Stimulated activated CD8-positive, alpha-beta memory T cell treated with anti-CD3 and anti-CD28 coated beads, Interleukin-12 subunit alpha, Interleukin-12 subunit beta, amount 100 ng/mL, for 1 hour (primary cell): ENCODE results near the gene MXD4.

ENCODE experiments used
- DNase-seq: peaks from one replicate; pipeline ENCODE4 v3.0.0-alpha.2; 2020; ENCODE audit warnings: low read depth

MXD4 gene

DNA sequence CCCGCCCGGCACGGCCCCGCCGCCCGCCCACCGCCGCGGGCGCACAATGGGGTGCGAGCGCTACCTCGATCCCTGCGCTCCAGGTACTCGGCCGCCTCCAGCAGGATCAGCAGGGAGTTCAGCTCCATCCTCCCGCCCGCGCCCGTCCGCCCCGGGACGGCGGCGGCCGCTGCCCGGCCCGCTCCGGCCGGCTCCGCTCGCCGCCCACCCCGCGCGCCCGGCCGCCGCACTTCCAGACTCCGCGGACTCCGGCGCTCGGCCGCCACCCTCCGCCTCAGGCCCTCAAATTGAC lies at the start of gene MXD4:
Gene MXD4 (minus strand): TSS at position 257 of the 292 bp plus-strand sequence. CDS start 129 bp downstream, at position 128.
- DNase-seq, result no peak

- DNase-seq, result no peak
Measured at GRCh38 chr4:2306773-2307410, 45.0 kb upstream of the MXD4 start.

DNA sequence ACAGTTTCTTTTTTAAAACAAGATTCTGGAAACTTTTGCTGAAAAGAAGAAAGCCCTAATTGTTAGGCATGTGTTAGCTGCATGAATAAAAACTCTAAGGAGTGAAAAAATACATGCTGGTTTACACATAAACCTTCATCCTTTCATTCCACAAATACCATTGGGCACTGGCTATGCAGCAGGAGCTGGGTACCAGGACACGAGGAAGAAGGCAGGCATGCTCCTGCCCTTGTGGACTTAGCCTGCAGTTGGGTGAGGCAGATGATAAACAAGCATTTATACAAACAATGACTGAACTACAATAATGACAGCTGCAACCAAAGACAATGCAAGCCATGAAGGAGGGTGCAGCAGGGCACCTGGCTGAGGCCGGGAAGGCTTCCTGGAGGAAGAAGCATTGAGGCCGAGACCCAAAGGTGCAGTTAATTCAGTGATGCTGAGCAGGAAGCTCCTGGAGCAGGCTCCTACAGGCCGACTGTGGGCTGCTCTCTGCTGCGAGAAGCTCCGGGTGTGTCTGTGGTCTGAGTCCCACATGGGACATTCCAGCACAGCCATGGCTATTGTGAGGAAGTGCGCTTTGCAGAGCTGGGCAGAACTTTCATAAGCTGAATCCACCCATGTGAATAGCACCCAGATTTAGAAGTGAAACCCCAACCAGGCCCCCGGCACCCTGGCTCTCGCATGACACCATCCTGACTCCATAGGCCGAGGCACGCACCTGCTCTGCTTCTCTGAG lies 44.0 kb upstream of the MXD4 start:
- DNase-seq, result no peak

DNA sequence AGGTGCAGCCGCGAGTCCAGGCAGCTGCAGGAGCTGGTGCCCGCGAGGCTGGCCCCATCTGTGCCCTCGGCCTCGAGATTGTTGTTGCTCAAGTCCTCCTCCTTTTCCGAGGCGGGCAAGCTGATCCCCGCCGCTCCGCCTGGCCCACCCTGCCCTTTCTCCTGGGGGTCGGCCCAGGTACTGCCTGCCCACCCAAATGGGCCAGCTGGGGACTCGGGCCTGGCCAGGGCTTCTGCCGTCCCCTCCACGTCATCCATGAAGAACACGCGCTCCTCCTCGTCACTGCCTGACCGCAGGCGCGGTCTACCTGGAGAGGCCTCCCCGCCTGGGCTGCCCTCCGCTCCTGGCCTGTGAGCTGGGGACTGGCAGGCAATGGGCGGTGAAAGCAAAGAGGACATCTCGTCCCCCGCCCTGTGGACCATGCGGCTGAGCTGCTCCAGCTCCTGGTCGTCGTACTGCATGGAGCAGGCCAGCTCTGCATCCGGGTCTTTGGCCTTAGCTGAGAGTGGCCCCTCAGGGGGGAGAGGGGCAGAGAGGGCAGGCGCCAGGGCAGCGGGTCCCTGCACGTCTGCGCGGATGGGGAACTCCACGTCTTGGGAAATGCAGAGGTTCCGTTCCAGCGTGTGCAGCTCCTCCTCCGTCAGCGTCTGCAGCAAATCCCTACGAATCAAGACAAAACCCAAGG lies 43.1 kb upstream of the MXD4 start:
- no peak for DNase-seq

GRCh38 chr4:2304321-2304876 lies 42.5 kb upstream of the MXD4 start:
- DNase-seq, result no peak

- no peak for DNase-seq
Measured at GRCh38 chr4:2303686-2304320, 41.9 kb upstream of the MXD4 start.

DNA sequence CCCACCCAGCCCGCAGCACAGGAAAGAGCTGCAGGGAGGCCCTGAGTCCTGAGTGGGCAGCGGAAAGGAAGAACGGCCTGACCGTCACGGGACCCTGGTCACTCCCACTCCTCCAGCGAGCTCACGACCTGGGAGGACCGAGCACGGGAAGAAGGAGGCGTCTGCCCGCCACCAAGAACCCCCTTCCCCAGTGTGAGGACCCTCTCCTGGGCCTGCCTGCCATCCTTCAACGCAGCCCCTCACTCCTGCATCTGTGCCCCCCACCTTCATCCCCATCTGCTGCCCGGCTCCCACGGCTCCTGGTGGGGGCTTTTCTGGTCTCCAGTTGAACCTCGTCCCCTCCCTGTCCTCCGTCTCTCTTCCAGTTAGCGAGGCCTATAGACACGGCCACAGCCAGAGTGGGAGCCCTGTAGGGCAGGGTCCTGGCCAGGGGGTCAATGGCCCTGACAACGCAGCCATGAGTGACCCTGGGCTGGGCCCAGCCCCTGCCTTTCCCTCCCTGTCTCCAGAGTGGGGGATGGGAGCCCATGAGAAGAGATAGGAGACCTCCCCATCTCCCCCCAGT lies 41.3 kb upstream of the MXD4 start:
- DNase-seq, result no peak

DNA sequence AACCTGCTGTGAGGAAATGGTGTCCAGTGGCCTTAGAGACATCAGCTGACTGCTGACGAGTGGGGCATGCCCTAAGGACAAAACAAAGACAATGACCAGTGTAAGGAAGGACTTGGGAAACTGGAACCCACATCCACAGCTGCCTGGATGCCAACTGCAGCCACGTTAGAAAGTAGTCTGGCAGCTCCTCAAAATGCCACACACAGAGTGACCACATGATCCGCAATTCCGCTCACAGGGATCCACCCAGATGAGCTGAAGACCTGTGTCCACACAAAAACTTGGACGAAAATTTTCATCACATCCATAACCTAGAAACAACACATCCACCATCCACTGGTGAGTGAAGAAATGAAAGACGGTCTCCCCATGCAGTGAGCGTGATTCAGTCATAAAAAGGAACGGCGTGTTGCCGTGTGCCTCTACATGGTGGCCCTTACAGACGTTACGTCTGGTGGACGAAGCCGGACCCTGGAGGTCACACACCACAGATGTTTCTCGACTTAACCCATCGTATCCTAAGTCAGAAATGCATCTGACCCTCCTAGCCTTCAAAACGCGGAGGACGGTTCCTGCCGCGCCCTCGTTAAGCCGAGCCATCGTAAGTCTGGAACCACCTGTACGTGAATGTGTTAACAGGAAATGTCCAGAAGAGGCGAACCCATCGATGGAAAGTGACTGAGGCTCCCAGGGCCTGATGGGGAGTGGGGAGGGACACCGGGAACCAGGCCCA lies 40.6 kb upstream of the MXD4 start:
- no peak for DNase-seq

- no peak for DNase-seq
Measured at GRCh38 chr4:2301806-2302205, 39.9 kb upstream of the MXD4 start.

- DNase-seq, result no peak
Measured at GRCh38 chr4:2301225-2301642, 39.3 kb upstream of the MXD4 start.

DNA sequence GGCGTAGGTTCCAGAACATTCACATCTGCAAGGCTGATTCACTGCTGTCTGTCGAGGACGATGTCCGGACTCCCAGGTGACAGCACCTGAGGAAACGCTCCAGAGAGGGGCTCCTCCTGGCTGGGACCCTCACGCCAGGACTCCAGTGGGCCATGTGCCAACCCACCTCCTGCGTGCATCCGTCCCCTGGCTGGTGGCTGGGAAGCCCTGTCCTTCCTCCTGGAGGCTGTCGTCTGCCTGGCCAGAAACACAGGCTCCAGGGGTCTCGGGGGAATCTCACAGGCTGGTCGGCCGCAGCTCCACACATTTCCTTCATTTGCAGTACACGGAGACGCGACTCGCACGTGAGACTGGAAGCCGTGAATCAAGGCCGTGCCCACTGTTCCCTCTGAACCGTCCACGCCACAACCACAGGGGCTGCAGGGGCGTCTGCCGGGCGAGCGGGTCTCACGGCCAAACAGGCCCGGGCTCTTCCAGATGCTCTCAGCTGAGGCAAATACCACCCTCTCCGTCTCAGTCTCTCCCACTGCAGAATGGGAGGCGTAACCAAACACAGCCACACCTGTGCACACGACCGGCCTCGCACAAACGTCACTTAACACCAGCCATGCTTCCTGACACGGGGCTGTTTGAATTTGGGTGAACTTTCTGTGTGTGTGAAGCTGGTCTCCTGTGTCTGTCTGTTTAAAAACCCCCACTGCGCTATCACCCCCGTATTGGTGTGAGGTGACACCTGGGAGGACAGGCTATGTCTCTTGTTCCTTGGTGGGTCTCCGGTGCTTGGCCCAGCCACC lies 38.7 kb upstream of the MXD4 start:
- no peak for DNase-seq

- no peak for DNase-seq
Measured at GRCh38 chr4:2299794-2300193, 37.9 kb upstream of the MXD4 start.

DNA sequence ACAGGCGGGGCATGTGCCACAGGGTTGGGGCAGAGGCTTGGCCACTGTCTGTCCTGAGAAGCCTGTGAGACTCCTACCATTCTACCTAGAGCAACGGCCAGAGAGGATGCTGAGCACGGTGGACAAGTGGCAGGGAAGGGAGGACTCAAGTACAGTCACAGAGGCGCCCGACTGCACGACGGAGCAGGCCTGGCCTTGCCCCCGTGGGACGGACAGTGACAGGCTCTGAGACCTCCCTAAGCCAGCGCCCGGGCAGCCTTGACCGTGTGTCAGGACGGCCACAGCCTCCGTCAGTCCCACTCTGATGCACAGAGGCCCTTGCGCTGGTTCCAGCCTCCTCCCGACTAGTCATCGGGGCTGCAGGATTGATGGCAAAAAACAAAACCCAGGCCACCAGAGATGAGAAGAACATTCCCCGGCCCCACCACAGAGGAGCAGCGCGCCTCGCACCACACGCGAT lies 36.7 kb upstream of the MXD4 start:
- DNase-seq, result no peak

DNA sequence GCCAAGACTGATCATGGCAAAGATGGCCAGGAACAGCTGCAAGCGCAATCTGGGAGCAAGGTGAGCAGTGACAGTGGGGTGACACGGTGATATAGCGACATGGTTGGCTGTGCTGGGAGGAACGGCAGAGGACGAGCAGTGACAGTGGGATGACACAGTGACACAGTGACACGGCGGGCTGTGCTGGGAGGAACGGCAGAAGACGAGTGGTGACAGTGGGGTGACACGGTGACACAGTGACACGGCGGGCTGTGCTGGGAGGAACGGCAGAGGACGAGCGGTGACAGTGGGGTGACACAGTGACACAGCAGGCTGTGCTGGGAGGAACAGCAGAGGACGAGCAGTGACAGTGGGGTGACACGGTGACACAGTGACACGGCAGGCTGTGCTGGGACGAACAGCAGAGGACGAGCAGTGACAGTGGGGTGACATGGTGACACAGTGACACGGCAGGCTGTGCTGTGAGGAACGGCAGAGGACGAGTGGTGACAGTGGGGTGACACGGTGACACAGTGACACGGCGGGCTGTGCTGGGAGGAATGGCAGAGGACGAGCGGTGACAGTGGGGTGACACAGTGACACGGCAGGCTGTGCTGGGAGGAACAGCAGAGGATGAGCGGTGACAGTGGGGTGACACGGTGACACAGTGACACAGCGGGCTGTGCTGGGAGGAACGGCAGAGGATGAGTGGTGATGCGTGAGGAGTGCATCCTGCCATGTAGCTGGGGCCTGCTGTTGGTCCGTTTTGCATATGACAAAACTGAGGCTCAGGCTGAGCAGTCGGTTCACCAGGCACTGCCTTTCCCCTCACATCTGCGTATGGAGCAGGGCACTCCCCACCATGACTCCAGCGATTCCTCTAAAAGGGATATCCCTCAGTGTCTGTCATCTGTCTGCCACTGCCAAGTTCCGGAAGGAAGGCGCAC lies 36.0 kb upstream of the MXD4 start:
- DNase-seq, result no peak

GRCh38 chr4:2296631-2297601 lies 35.0 kb upstream of the MXD4 start:
- no peak for DNase-seq

GRCh38 chr4:2295900-2296442 lies 34.1 kb upstream of the MXD4 start:
- no peak for DNase-seq

GRCh38 chr4:2295500-2295899 lies 33.6 kb upstream of the MXD4 start:
- DNase-seq, result no peak

- DNase-seq, result no peak
Measured at GRCh38 chr4:2292646-2293108, 30.8 kb upstream of the MXD4 start.
